RWPE1 (cell line): Measurements from ENCODE around the gene HIVEP1.

Experiments
- CTCF ChIA-PET: fragments of 350-600 bp; sonication (Branson Sonifier 250); formaldehyde crosslinking; extraction: SDS; loops from one replicate; lab custom pipeline; 2021; lab: Yijun Ruan, JAX
- POLR2A ChIA-PET: fragments of 400-600 bp; formaldehyde crosslinking; extraction: SDS; loops from one replicate; lab custom pipeline; 2020; ENCODE audit warnings: antibody characterized with exemption; ENCODE audit not compliant: low non-redundant PET; lab: Yijun Ruan, JAX
- DNase-seq: peaks from one replicate; pipeline ENCODE4 v3.0.0; 2012; ENCODE audit warnings: low spot score
- H3K27ac ChIP-seq: fragments of 450-650 bp; 2 replicates; pipeline ENCODE4 v1.5.1; 2017
- CTCF ChIP-seq: fragments of 450-650 bp; conservative IDR thresholded peaks from 2 replicates; pipeline ENCODE4 v1.5.1; 2017; ENCODE audit warnings: low read depth, mild to moderate bottlenecking

Gene HIVEP1

DNA sequence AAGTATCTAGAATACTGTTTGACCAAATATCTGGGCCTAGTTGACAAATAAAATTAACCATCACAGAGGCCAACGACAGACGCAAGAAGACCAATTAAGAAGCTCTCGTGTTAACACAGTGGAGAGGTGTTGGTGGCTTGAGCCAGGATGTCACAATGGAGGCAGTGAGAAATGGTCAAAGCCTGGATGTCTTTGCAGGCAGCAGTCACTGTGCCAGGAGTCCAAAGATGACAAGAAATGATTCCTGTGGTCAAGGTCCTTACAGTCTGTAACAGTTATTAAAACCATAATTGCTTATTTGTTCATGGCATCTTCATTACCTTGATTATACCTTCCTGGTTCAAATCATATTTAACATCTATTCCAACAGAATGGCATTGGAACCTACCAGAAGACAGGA lies 186.7 kb downstream of the HIVEP1 start:
- no peak for TF ChIP-seq CTCF
- DNase-seq = no peak
- POLR2A ChIA-PET = no interaction called here
- CTCF ChIA-PET = no interaction called here
- H3K27ac ChIP-seq = no peak overlapping the region

DNA sequence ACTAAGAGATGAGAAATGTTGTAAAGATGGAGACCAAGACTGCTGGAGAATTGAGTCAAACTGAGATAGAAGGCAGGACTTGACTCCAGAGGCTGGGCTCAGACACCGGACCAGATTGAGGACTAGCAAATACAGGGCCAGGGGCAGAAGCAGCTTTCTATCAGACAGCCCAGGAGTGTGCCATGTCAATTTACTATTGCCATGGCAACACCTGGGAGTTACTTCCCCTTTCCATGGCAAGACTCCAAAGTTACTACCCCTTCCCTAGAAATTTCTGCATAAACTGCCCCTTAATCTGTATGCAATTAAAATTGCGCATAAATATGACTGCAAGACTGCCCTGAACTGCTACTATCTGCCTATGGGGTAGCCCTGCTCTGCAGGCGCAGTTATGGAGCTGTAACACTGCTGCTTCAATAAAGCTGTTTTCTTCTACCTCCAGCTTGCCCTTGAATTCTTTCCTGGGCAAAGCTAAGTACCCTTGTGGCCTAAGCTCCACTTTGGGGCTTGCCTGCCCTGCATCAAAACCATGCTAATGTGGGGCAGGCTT lies 188.0 kb downstream of the HIVEP1 start:
- no peak overlapping the region for H3K27ac ChIP-seq
- POLR2A ChIA-PET = no interaction called here
- DNase-seq = no peak
- no peak for TF ChIP-seq CTCF
- CTCF ChIA-PET = interaction anchor here (0.6 to 0.8 kb wide), 2 partner anchors 10 to 529 kb away, joined by 3 read pairs; no protein-coding TSS in a partner anchor

DNA sequence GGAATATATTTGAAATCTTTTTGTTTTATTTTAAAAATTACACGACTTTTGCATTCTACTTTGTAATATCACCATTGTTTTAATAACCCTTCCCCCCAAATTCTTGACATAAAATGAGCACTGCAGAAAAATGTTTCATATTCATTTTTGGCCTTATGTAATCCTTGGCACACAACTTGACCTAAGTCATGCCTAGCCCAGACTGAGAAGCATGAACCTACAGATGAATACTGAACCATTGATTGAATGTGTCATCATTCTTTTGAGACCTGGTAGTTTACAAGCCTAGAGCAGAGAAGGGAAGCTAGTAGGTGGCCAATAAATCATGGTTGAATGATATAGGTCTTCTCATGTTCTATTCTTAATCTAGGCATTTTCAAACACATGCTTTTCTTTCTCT lies 188.6 kb downstream of the HIVEP1 start:
- CTCF ChIA-PET = interaction anchor here (0.8 kb wide), 1 partner anchor 9 kb away, joined by 3 read pairs; no protein-coding TSS in a partner anchor
- no peak for DNase-seq
- POLR2A ChIA-PET = no interaction called here
- no peak overlapping the region for H3K27ac ChIP-seq
- no peak for TF ChIP-seq CTCF

DNA sequence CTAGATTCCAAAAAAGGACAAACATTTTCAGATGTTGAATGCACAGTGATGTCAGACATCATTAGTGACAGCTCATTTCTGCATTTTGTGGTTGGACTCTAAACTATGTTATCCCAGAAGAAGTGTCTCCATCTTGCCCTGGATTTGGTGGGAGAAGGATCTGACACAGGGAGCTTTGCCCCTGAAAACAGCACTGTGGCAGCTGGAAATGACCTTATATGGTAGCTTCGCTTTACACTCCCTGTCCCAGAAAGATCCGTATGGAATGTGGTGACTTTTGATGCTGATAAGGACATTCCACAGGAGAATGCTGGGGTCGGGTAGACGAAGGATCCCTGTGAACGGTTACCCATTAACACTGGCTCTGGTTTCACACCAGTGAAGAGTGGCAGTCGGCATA lies 190.9 kb downstream of the HIVEP1 start:
- TF ChIP-seq CTCF = no peak
- CTCF ChIA-PET = no interaction called here

DNA sequence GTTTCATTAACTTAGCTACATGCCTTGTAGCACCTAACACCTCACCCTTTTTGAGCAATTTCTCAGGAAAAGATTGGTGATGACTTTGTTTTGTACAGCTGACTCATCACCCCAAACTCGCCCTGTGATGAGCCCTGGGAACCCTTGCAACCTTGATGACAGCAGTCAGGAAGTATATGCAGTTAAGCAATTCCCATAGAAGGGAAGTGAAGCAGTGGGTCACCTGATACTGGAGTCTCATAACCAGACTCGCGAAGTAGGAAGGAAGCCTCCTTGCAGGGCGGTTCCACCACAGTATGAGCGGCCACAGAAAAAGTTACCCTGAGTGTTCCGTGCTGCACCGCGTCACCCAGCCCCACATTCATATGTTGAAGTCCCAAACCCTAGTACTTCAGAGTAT lies 196.1 kb downstream of the HIVEP1 start:
- no peak overlapping the region for H3K27ac ChIP-seq
- no peak for TF ChIP-seq CTCF
- DNase-seq = peak; percentile 51
- CTCF ChIA-PET = interaction anchor here (0.6 to 0.9 kb wide), 2 partner anchors 79 to 430 kb away, joined by 3 to 6 read pairs; no protein-coding TSS in a partner anchor
- POLR2A ChIA-PET = no interaction called here

More for the DNA sequence above, 190.9 kb downstream of the HIVEP1 start:
- no peak for DNase-seq
- no peak overlapping the region for H3K27ac ChIP-seq
- POLR2A ChIA-PET = no interaction called here

- DNase-seq = no peak
- TF ChIP-seq CTCF = no peak
- CTCF ChIA-PET = interaction anchor here (0.6 to 0.9 kb wide), 2 partner anchors 79 to 430 kb away, joined by 3 to 6 read pairs; no protein-coding TSS in a partner anchor
- POLR2A ChIA-PET = no interaction called here
- H3K27ac ChIP-seq = no peak overlapping the region
These were observed 196.6 kb downstream of the HIVEP1 start for GRCh38 chr6:12208673-12209072.
